Spleen (tissue), 11 donors: ENCODE data around the gene LRP1B. TPM values are rescaled to one million over a fixed set of nuclear protein-coding genes. Genes with fewer than 3 reads are reported as not detected.

ENCODE experiments used
- DNase-seq: peaks from one replicate; pipeline ENCODE4 v3.0.0-alpha.2; 2020
- H3K27ac ChIP-seq, 8 donors: fragments of 200-600 bp; sonication (generic) in 7 of 8; 1 replicate in 4 of 8; 2 replicates in 4 of 8; pipeline versions ENCODE4 v1.5.0 to v1.8.0; 2016 to 2021; ENCODE audit warnings: inconsistent platforms in 4 of 8, mild to moderate bottlenecking in 4 of 8, moderate library complexity in 1 of 8
- H3K27me3 ChIP-seq, 7 donors: fragments of 200-600 bp; sonication (generic) in 6 of 7; replicated peaks in 1 of 7; 1 replicate in 4 of 7; 2 replicates in 3 of 7; pipeline versions ENCODE4 v1.5.0 to v1.8.0; 2016 to 2021; ENCODE audit warnings: inconsistent platforms in 3 of 7, mild to moderate bottlenecking in 1 of 7
- H3K36me3 ChIP-seq, 6 donors: fragments of 200-600 bp; sonication (generic) in 5 of 6; 1 replicate in 4 of 6; 2 replicates in 2 of 6; pipeline versions ENCODE4 v1.5.0 to v1.8.0; 2016 to 2021; ENCODE audit warnings: inconsistent platforms in 2 of 6
- H3K4me1 ChIP-seq, 6 donors: fragments of 200-600 bp; sonication (generic) in 5 of 6; 1 replicate in 3 of 6; 2 replicates in 3 of 6; pipeline versions ENCODE4 v1.5.0 to v1.8.0; 2016 to 2021; ENCODE audit warnings: inconsistent platforms in 3 of 6
- H3K4me3 ChIP-seq, 8 donors: fragments of 200-600 bp; sonication (generic) in 7 of 8; 1 replicate in 4 of 8; 2 replicates in 4 of 8; pipeline versions ENCODE4 v1.5.0 to v1.8.0; 2016 to 2021; ENCODE audit warnings: inconsistent platforms in 4 of 8, mild to moderate bottlenecking in 4 of 8, moderate library complexity in 2 of 8
- H3K9me3 ChIP-seq, 8 donors: fragments of 200-600 bp; sonication (generic) in 7 of 8; 1 replicate in 4 of 8; 2 replicates in 4 of 8; pipeline versions ENCODE4 v1.5.0 to v1.8.0; 2016 to 2021; ENCODE audit warnings: inconsistent platforms in 4 of 8
- CTCF ChIP-seq, 11 experiments: fragments of 200-600 bp in 7 of 11; fragments of 450-650 bp in 4 of 11; sonication (generic) in 4 of 11; IDR thresholded peaks in 8 of 11; conservative IDR thresholded peaks in 3 of 11; 1 replicate in 7 of 11; 2 replicates in 4 of 11; pipeline versions ENCODE4 v1.4.0 to v1.8.0; 2016 to 2021; ENCODE audit warnings: antibody characterized with exemption in 11 of 11, inconsistent platforms in 4 of 11, mild to moderate bottlenecking in 1 of 11
- POLR2A ChIP-seq, 3 donors: fragments of 450-650 bp; IDR thresholded peaks; one replicate each; pipeline ENCODE4 v1.5.1; 2017; ENCODE audit warnings: antibody characterized with exemption in 3 of 3, mild to moderate bottlenecking in 1 of 3
- POLR2AphosphoS5 ChIP-seq, 3 donors: sonication (generic); formaldehyde crosslinking; IDR thresholded peaks; one replicate each; pipeline ENCODE4 v1.5.1; 2017; ENCODE audit warnings: antibody characterized with exemption in 3 of 3
- WGBS, 5 donors: extraction: QIAGEN DNeasy Blood & Tissue Kit in 3 of 5; methylation state at CpG; one replicate each; pipeline versions ENCODE4 v1.1.5 to v1.1.7; 2013 to 2018; 5-methylcytosine and 5-hydroxymethylcytosine counted together
- intact Hi-C: fragments of 100-400 bp; cut with DNase I; formaldehyde crosslinking; loops from one replicate; pipeline ENCODE4 v1.15.0; 2023; ENCODE audit warnings: low total_unique reads
- polyA plus RNA-seq, 3 donors: library from polyadenylated mRNA; stranded (reverse); fragments of 200-250 nt; gene quantifications; one replicate each; pipeline ENCODE4 v1.2.1, GENCODE V29; 2013
- total RNA-seq, 7 donors: library from RNA; depleted of rRNA in 3 of 7; stranded (reverse); fragments of >200 nt in 3 of 7; fragmentation: NEBNext Ultra II Directional in 4 of 7; extraction: Animal tissue kit (Norgen Biotek cat#: 25700) in 4 of 7; gene quantifications; one replicate each; pipeline versions ENCODE4 v1.1.0 to v1.2.1, GENCODE V29; 2016 to 2021
- donor health status: healthy with polysubstance abuse.
- donor health status: DM: no; HTN: no; CAD: no; lungs with moderate emphysema.
- donor health status: DM: no; HTN: no; CAD: no.
- donor health status: Bipolar disorder and iron deficiency.
- donor health status: healthy.
- donor health status: DM: no; HTN: no; CAD: no.
- donor health status: DM: yes; HTN: yes; CAD: no.

LRP1B gene
- total and polyA plus RNA-seq, 10 donors, result 0.02 to 0.85 (median 0.08) TPM; not detected in 2

- no peaks in the 10 kb centered on the region for H3K9me3 ChIP-seq
- WGBS, 5 donors, result 74 to 97% (median 86%) methylated on average over 1 of the region's 1 CpG
- TF ChIP-seq POLR2A (IDR thresholded peaks at IDR 0.05) (no peak), CTCF (IDR thresholded peaks at IDR 0.05 in 8 of 11, conservative IDR thresholded peaks at IDR 0.05 in 3 of 11) (no peak), POLR2AphosphoS5 (IDR thresholded peaks at IDR 0.05) (no peak)
- H3K4me1 ChIP-seq, result no peaks in the 10 kb centered on the region
- H3K4me3 ChIP-seq, result no peak overlapping the region
- intact Hi-C loops, result no loop called here
- no peak for DNase-seq
- no peaks in the 10 kb centered on the region for H3K27me3 ChIP-seq
- no peak overlapping the region for H3K27ac ChIP-seq
- H3K36me3 ChIP-seq, result no peaks in the 10 kb centered on the region
Observed at GRCh38 chr2:141767691-141768090, 363.1 kb downstream of the LRP1B start.

GRCh38 chr2:141767051-141767450 lies 363.8 kb downstream of the LRP1B start:
- Histone ChIP-seq H3K27me3 (no peaks in the 10 kb centered on the region), H3K4me1 (no peaks in the 10 kb centered on the region), H3K9me3 (no peaks in the 10 kb centered on the region), H3K36me3 (no peaks in the 10 kb centered on the region), H3K27ac (no peak overlapping the region), H3K4me3 (no peak overlapping the region)
- 76 to 87% (median 79%) methylated on average over 2 of the region's 2 CpGs for WGBS, 5 donors
- no peak for DNase-seq
- intact Hi-C loops, result no loop called here
- TF ChIP-seq CTCF (IDR thresholded peaks at IDR 0.05 in 8 of 11, conservative IDR thresholded peaks at IDR 0.05 in 3 of 11) (no peak), POLR2A (IDR thresholded peaks at IDR 0.05) (no peak), POLR2AphosphoS5 (IDR thresholded peaks at IDR 0.05) (no peak)

- intact Hi-C loops, result no loop called here
Observed at GRCh38 chr2:141766225-141766624, 364.6 kb downstream of the LRP1B start.

GRCh38 chr2:141748616-141749015 lies 382.2 kb downstream of the LRP1B start:
- no peak for DNase-seq
- TF ChIP-seq POLR2AphosphoS5 (IDR thresholded peaks at IDR 0.05), result no peak
- no peak for TF ChIP-seq POLR2A (IDR thresholded peaks at IDR 0.05)
- H3K27ac ChIP-seq, result no peak overlapping the region
- H3K4me1 ChIP-seq, result no peaks in the 10 kb centered on the region
- no peak overlapping the region for H3K4me3 ChIP-seq
- 49 to 90% (median 85%) methylated on average over 1 of the region's 1 CpG for WGBS, 5 donors
- H3K27me3 ChIP-seq, result no peaks in the 10 kb centered on the region
- peaks cover 0 to 4% (median 0%) of the 10 kb centered on the region in 8 donors for H3K9me3 ChIP-seq
- no peaks in the 10 kb centered on the region for H3K36me3 ChIP-seq
- intact Hi-C loops, result no loop called here

More at GRCh38 chr2:141766225-141766624, 364.6 kb downstream of the LRP1B start:
- H3K36me3 ChIP-seq, result no peaks in the 10 kb centered on the region
- H3K9me3 ChIP-seq, result no peaks in the 10 kb centered on the region
- no peaks in the 10 kb centered on the region for H3K4me1 ChIP-seq
- 53 to 66% (median 56%) methylated on average over 2 of the region's 2 CpGs for WGBS, 5 donors
- H3K4me3 ChIP-seq, result no peak overlapping the region
- no peaks in the 10 kb centered on the region for H3K27me3 ChIP-seq
- DNase-seq, result no peak
- TF ChIP-seq POLR2AphosphoS5 (IDR thresholded peaks at IDR 0.05) (no peak), CTCF (IDR thresholded peaks at IDR 0.05 in 8 of 11, conservative IDR thresholded peaks at IDR 0.05 in 3 of 11) (no peak), POLR2A (IDR thresholded peaks at IDR 0.05) (no peak)
- H3K27ac ChIP-seq, result no peak overlapping the region

- no peaks in the 10 kb centered on the region for H3K36me3 ChIP-seq
- H3K9me3 ChIP-seq, result peaks cover 0 to 4% (median 0%) of the 10 kb centered on the region in 8 donors
- intact Hi-C loops, result no loop called here
- no peak overlapping the region for H3K4me3 ChIP-seq
- DNase-seq, result no peak
- 58 to 83% (median 78%) methylated on average over 3 of the region's 3 CpGs for WGBS, 5 donors
- TF ChIP-seq POLR2A (IDR thresholded peaks at IDR 0.05) (no peak), CTCF (IDR thresholded peaks at IDR 0.05 in 8 of 11, conservative IDR thresholded peaks at IDR 0.05 in 3 of 11) (no peak), POLR2AphosphoS5 (IDR thresholded peaks at IDR 0.05) (no peak)
- no peaks in the 10 kb centered on the region for H3K4me1 ChIP-seq
- no peaks in the 10 kb centered on the region for H3K27me3 ChIP-seq
- no peak overlapping the region for H3K27ac ChIP-seq
Observed at GRCh38 chr2:141741652-141742051, 389.2 kb downstream of the LRP1B start.
